HT-29 (cell line): Measurements from ENCODE around the gene CDYL. TPM values are rescaled to one million over a fixed set of nuclear protein-coding genes. Genes with fewer than 3 reads are reported as not detected.

ENCODE experiments used
- DNase-seq: peaks from one replicate; pipeline ENCODE4 v3.0.0-alpha.2; 2015; ENCODE audit warnings: low spot score
- total RNA-seq: library from RNA; depleted of rRNA; stranded (reverse); fragments of >200 nt; shearing (Covaris generic); gene quantifications from 2 replicates; pipeline ENCODE4 v1.2.3, GENCODE V29; 2014

Gene CDYL
- total RNA-seq, 1 experiment from 2014 or later: 33.1 TPM

GRCh38 chr6:4961322-4962168 lies 185.3 kb downstream of the CDYL start:
- no peak for DNase-seq

DNA sequence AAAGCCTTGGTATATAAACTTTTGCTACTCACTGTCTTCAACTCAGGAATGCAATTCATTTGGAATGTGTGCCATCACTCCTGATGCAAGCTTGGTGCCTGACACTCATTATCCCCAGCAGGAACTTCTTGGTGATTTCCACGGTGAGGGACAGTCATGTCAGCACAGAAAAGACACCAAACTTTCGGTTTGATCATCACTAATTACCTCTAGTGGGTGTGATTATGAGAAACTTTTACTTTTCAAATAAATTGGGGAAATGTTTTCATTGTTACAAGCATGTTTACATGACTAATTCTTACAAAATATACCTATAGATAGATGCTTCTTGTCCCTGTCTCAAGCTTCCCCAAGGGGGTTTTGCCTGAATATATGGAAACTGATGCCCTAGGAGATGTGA lies 186.7 kb downstream of the CDYL start:
- DNase-seq: no peak

DNA sequence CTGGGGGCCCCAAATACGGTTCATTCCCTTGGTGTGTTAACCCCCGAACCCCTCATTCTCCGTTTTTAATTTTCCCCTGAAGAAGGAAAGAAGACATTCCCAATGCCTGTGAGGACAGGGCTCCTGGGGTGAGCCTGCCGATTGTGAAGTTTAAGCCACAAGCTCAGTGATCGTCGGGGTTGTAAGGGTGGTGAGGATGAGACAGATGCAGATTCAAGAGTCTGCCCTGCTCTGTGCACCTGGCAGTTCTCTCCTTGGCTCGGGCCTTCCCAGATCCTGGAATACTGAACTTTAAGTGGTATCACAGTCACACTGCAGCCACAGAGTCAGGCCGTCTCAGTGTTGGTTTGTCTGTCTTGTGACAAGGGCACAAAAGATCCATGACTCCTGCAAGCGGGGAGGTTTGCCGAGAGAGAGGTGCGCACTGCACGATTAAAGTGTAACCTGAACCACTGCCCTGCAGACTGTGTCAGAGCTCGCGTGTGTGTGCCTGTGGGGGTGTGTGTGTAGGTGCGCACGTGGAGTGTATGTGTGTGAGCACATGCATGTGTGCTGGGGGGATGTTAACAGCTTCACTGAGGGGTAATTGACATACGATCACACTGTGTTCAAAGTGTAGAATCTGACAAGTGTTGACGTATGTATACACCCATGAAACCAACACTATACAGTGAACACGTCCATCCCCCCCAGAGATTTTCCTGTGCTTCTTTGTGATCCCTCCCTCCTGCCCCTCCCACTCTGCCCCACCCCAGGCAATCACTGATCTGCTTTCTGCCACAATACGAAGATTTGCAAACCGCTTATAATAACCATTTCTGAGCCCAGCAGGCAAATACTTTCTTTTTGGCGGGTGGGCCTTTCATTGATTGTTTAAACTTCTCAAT lies 188.7 kb downstream of the CDYL start:
- DNase-seq: no peak

DNA sequence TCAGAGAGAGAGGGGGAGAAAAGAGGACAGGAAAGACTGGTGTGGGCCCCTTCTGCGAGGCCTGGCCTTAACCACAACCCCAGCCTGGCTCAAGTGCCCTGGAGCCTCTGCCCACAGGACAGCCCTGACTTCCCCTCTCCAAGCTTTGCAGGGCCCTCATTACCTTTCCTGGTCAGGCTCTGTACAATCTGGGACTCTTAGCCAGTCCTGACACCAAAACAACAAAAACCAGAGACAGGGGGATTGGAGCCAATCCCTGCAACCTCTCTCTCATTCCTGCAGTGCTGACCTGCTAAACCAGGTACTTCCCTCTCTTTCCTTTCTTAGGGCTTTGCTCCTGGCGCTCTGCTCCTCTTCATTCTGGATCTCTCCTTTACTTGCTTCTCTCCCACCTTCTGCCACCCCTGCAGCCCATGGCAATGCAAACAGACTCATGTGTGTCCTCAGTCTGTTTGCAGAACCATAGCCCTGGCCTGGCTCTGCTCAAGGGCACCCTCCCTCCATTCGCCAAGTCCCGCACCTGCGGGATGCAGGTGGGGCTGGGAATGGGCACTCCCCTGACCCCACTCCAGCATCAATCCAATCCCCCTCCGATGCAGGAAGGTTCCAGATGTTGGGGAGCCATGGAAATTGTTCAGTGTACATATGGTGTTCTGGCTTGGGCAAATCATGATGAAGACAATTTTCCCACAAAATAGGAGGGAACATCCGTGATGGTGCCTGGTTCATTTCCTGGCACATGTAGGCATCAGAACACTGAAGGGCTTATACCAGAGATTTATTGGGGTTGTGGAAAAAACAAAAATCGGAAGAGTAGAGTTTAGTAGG lies 189.6 kb downstream of the CDYL start:
- DNase-seq: no peak

- DNase-seq: no peak
These were observed 191.3 kb downstream of the CDYL start for GRCh38 chr6:4967301-4968030.

DNA sequence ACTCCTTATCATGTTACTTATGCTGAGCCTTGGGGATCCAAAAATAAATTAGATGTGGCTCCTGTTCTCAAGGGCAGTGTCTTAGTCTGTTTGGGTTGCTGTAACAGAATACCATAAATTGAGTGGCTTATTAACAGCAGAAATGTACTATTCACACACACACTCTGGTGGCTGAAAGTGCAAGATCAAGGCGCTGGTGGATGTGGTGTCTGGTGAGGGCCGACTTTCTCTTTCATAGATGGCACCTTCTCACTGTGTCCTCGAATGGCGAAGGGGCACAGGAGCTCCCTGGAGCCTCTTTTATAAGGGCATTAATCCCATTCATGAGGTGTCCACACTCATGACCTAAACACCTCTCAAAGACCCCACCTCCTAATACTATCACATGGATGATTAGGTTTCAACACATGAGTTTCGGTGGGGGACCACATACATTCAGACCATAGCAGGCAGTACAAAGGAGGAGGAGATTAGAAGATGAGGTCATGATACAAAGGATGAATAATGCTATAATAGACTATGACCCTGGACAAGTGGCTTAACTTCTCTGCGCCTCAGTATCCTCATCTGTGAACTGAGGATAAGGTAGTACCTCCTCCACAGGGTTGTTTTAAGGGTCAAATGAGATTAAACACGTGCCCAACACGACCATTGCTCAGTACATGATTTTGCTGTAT lies 193.5 kb downstream of the CDYL start:
- no peak for DNase-seq

DNA sequence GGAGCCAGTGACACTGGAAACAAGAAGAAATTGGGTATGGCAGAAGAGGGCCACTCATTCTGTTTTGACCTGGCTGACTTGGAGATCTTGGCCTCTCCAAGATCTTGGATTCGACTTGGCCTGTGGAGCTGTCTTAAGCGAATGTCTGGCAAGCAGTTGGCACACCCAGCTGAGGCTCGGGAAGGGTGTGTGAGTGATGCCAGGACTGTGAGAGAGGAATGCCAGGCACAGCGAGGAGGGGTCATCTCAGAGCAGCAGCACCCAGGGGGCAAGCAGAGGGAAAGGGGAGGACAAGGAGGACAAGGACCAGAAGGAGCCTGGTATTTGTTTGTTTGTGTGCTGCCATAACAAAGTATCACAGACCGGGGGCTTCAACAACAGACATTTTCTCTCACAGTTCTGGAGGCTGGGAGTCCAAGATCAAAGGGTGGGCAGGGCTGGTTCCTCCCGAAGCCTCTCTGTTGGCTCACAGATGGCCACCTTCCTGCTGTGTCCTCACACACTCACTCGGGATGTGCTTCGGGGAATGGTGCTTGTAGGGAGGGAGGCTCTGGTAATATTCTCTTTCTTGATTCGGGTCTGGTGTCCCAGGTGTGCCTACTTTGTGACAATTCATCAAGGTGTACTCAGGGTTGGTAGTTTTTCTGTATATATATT lies 194.7 kb downstream of the CDYL start:
- DNase-seq: no peak

DNA sequence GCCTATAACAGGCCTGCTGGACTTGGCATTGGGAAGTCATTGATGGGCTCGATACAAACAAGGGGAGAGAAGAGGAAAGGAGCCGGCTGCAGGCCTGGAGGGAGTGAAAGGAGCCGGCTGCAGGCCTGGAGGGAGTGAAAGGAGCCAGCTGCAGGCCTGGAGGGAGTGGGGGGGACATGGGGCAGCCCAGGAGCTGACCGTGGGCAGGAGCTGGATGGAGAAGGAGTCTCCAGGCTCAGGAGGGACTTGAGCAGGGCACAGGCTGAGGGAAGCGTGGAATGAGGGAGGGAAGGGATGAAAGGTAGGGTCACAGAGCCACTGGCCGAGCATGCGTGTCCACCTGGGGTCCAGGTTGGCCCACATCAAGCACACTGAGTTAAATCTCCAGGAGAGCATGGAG lies 195.6 kb downstream of the CDYL start:
- no peak for DNase-seq

- no peak for DNase-seq
These were observed 196.2 kb downstream of the CDYL start for GRCh38 chr6:4972438-4972837.

GRCh38 chr6:4973415-4973814 lies 197.2 kb downstream of the CDYL start:
- no peak for DNase-seq

GRCh38 chr6:4973982-4974745 lies 198.0 kb downstream of the CDYL start:
- no peak for DNase-seq

- DNase-seq: no peak
These were observed 198.8 kb downstream of the CDYL start for GRCh38 chr6:4974962-4975361.

- DNase-seq: no peak
These were observed 199.3 kb downstream of the CDYL start for GRCh38 chr6:4975506-4975905.

- no peak for DNase-seq
These were observed 201.3 kb downstream of the CDYL start for GRCh38 chr6:4977468-4977867.

DNA sequence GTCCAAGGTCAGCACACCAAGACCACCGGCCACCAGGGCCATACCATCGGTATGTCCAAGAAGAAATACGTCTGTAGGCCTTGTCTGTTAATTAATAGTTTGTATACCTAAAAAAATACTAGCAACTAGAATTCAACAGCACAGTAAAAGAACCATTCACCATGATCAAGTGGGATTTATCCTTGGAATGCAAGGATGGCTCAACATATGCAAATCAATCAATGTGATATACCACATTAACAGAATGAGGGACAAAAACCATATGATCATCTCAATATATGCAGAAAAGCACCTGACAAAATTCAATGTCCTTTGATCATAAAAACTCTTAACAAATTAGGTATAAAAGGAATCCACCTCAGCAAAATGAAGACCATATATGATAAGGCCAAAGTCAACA lies 203.2 kb downstream of the CDYL start:
- DNase-seq: no peak

GRCh38 chr6:4981761-4982160 lies 205.6 kb downstream of the CDYL start:
- no peak for DNase-seq

- no peak for DNase-seq
These were observed 207.1 kb downstream of the CDYL start for GRCh38 chr6:4983322-4983721.

GRCh38 chr6:4986999-4987398 lies 210.8 kb downstream of the CDYL start:
- no peak for DNase-seq

- no peak for DNase-seq
These were observed 211.2 kb downstream of the CDYL start for GRCh38 chr6:4987432-4987831.
